NCI-H2107 (cell line): ENCODE measurements around the gene ARL4D.

Source experiments
- DNase-seq: peaks from one replicate; lab custom pipeline; 2025; lab: John Stamatoyannopoulos, UW

The ARL4D gene

DNA sequence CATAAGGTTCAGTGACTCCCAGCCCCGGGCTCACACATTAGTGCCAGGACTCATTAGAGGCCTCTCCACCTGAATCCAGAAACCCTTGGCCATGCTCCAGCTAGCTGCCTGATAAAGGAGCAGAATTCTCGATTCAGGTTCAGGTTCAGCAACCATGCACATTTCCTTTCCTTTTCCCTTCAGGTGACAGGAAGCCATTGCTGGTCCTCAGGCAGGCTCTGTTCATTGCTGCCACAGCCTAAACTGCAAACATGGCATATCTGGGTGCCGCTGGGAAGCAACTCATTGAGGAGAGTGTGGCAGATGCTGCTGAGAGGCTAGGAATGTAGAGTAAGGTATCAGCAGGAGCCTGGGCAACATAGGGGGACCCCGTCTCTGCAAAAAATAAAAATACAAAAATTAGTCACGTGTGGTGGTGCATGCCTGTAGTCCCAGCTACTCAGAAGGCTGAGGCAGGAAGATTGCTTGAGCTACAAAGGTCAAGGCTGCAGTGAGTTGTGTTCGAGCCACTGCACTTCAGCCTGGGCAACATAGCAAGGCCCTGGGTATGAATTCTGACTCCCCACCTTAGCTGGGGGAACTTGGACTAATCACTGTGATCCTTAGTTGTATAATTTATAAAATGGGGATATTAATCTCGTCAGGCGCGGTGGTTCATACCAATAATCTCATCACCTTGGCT lies 28.7 kb downstream of the ARL4D start:
- DNase-seq: no peak

DNA sequence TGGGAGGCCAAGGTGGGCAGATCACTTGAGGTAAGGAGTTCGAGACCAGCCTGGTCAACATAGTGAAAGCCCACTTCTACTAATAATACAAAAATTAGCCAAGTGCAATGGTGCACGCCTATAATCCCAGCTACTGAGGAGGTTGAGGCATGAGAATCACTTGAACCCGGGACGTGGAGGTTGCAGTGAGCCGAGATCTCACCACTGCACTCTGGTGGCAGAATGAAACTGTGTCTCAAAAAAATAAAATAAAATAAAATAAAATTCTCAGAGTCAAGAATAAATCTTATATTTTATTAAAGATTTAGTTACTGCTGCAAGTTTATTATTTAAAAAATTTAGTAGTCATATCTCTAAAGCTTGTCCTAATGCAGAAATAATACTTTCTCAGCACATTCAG lies 29.7 kb downstream of the ARL4D start:
- no peak for DNase-seq

DNA sequence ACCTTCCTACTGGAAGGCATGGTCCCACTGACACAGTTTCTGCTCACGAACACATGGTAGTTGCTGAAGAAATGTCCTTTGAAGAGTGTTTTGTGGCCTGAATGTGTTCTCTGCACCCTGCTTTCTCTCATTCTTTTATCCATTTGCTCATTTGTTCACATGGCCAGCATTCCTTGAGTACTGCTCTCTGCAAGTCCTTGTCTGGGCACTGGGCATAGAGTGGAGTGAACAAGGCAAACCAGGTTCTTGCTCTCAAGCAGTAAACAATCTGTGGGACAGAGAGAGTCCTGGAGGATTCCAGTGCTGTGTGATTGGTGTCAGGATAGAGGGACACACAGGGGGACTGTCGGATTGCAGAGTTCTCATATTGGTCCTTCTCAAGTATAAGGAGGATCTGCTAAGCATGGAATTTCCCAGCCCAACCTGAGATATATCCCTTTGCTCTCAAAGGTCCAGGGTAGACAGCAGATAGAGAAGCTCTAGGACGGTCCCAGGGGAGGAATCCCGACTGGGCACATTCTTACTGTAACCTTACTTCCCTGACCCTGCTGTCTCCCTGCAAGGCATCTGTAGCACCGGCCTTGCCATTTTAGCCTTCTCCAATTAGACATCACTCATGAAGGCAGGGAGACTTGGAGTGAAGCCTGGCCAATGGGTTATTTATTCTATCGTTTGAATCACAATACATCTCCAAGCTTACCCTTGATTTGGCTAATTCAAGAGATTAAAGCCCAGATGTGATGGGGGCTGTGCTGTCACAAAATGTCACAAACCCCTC lies 32.3 kb downstream of the ARL4D start:
- DNase-seq: no peak

DNA sequence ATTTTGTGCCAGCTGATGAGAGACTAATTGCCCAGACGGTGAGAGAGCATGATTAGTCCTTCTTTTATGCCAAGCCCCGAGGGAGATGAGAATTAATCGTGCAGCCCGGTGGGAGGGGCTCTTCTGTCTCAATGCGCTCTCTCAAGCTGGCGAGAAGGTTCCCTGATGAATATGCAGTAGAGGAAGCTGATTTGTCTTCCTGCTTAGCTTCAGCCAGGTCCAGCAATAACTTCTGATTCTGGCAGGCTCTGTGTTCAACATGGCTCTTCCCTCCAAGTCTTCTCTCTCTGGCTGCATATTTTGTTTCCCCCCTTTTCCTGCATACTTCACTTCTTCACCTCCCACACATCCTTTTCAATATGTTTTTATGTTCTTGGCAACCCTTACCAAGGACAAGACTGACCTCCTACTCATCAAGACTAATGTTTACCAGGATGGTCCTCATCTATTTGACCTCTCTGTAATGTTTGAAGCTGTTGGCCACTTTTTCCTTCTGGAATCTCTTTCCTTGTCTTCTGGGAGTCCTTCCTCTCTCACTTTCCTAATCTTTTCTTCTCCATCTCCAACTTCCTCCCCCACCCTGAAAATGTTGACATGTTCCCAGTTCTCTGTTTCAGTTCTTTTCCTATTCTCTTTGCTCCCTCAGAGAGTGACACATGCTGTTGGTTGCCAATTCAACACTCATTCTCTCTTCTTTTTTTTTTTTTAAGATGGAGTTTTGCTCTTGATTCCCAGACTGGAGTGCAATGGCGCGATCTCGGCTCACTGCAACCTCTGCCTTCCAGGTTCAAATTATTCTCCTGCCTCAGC lies 33.1 kb downstream of the ARL4D start:
- no peak for DNase-seq

DNA sequence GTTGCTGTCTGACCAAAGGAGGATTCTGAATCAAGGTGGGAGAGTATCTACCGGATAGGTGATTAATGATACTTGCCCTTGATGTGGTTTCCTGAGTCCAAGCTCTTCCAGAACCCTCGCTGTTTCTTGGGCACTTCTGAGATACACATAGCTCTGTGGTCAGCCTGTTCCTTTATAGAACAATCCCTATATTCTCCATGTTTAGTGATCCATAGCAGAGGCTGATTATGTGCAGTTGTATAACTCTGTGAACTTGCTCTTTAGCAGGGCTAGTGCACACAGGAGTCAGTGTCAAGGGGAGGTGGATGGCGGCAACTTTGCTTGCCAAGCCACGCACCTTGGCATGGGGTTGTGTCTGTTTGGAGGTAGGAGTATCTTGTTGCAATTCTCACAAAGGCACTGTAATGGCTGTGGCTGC lies 36.1 kb downstream of the ARL4D start:
- DNase-seq: no peak

DNA sequence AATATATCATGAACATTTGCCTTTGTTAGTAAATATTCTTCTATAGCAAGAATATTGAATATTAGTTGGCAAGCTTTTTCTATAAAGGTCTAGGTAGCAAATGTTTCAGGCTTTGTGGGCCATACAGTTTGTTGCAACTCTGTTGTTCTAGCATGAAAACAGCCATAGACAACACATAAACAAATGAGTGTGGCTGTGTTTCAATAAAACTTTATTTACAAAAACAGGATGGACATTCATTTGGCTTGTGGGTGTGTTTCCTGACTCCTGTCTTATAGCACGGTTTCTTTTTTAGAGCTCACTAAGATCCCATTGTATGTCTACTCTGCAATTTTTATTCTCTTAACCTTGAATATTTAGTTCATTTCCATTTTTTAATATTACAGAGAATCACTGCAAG lies 39.0 kb downstream of the ARL4D start:
- no peak for DNase-seq

DNA sequence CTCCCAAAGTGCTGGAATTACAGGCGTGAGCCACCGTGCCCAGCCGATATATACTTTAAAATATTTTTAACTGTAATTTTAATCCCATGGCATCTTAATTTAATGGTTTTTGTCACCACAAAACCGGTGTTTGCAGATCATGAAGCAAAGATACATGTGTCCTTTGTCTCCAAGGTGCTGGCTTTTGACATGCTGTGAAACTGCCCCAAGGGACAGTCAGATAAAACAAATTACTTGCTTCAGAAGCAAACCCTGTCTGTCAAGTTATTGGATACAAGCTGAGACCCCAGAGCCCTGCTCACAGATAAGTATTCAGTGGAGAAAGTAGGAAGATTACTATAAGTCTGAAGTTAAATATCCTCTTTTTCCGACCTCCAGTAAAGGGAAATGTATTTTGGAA lies 39.8 kb downstream of the ARL4D start:
- DNase-seq: no peak

DNA sequence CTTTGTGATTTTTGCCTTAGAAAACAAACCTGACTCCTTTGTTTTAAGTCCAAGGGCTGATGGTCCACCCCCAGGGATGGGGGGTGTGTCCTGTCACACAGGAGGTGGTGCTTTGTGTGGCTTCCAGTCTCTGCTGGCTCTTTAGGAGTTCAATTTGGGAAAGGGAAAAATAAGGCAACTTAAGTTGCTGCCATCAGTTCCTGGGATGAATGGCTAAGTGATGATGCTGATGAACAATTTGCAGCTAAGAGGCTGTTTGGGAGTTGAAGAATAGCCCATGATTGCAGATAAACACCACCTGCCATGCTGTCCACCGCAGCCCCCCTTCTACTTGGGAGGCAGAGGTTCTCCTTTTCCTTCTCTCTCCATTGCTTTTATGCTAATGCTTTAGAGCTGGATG lies 40.2 kb downstream of the ARL4D start:
- DNase-seq: no peak

DNA sequence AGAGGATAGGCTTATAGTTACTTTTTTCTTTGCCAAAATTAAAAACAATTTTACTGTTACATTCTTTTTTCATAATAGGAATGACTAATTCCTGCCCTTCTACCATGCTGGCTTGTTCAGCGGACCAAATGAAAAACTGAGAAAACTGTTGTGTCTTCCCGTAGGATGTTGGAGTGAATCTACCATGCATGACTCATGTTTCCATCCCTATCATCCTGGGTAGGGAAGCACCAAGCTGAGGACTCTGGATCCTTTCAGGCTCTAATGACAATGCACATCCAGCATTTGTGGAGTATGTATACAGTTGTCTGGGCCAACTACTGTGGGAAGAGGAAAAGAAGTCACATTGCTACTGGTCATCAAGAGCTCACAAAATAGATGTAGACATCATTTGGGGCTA lies 43.9 kb downstream of the ARL4D start:
- DNase-seq: no peak

DNA sequence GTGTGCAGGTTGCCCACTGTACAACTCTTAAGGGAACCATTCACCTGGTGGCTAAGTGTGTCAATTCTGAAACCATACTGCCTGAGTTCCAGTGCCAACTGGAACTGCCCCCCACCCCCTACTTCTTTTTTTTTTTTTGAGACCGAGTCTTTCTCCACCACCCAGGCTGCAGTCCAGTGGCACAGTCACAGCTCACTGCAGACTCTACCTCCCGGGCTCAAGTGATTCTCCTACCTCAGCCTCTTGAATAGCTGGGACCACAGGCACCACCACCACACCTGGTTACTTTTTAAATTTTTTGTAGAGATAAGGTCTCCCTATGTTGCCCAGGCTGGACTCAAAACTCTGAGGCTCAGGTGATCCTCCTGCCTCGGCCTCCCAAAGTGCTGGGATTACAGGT lies 44.6 kb downstream of the ARL4D start:
- DNase-seq: no peak

DNA sequence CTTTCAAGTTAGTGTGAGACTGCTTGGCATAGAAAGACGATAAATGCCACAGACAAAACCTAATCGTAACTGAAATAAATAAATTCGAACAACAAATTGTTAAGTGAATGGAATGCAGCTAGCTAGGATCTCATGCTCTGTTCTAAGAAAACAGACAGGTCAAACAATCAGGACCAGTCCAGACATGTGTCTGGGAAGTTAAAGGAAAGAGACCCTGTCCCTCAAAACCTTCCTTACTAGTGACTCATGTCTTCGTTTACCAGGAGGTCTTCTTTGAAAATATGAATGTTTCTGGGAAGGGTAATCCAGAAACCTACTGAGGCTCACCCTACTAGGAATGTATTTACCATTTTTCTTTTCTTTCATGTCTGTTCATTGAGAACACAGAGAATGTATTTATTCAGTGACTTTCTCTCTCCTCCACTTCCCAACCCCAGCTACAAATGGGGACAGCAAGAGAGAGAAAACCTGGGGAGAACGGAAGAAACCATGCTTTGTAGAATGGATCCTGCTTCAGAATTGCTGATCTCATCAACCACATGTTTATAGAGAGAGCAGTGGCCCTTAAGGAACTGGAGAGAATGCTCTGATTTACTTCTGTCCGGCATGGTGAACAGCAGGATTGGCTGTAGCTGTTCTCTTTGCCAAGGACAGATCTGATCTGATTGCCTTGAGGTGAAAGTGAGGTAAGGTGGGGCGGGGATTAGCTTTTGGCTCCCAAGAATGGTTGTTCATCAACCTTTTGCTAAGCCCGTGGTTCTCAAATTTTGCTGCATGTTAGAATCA lies 45.6 kb downstream of the ARL4D start:
- DNase-seq: no peak

DNA sequence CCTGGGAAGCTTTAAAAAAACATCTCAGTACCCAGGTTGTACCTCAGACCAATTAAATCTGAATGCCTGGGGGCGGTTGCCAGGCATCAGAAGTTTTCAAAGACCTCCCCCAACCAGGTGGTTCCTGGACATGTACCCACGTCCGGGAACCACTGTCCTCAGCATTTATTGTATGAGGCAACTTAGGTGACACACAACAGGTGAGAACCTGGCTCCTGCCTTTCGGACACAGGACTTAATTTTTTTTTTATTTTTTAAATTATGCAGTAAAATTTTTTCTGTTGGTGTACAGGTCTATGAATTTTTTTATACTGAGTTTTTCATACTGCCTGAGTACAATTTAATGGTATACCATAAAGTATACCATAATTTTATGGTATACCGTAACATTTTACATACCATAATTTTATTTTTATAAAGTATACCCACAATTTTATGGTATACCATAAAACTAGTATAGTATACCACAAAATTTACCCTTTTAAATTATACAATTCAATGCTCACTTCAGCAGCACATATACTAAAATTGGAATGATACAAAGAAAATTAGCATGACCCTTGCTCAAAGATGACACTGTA lies 46.3 kb downstream of the ARL4D start:
- no peak for DNase-seq

DNA sequence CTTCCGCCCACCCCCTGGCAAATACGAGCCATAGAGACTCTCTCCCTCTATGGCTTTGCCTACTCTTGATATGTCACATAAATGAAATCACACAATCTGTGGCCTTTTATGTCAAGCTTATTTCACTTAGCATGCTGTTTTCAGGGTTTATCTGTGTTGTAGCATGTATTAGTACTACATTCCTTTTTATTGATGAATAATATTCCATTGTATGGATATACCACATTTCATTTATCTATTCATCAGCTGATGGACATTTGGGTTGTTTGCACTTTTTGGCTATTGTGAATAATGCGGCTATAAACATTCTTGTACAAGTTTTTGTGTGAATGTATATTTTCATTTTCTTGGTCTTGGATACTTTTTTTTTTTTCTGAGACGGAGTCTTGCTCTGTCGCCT lies 48.0 kb downstream of the ARL4D start:
- no peak for DNase-seq

DNA sequence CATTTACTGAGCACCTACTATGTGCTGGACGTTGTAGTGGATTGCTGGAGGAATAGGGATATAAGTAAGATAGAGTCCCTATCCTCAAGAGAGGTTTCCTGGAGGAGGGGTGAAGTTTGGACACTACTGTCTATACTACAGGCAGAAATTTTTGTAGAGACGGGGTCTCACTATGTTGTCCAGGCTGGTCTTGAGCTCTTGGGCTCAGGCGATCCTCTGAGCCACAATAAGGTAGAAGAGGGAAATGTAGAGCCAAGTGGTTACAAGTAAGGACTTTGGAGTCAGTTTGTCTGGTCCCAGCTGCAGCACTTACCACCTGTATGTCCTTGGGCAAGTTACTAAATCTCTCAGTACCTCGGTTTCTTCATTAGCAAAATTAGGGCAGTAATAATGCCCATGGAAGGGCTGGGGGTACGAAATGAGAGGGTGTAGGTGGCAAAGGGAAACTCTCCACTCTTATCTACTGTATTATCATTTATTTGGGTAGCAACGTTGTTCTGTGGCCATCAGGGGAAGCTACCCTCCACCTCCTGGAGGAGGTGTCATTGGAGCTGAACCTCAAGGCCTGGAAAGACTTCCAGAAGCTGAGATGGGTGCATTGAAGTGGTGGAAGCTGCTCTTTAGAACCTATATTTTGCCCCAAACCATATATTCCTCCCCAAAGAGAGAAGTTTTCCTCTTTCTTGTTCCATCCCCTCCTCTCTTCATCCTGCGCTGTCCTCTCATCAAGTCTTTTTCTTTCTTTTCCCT lies 50.1 kb downstream of the ARL4D start:
- DNase-seq: no peak

DNA sequence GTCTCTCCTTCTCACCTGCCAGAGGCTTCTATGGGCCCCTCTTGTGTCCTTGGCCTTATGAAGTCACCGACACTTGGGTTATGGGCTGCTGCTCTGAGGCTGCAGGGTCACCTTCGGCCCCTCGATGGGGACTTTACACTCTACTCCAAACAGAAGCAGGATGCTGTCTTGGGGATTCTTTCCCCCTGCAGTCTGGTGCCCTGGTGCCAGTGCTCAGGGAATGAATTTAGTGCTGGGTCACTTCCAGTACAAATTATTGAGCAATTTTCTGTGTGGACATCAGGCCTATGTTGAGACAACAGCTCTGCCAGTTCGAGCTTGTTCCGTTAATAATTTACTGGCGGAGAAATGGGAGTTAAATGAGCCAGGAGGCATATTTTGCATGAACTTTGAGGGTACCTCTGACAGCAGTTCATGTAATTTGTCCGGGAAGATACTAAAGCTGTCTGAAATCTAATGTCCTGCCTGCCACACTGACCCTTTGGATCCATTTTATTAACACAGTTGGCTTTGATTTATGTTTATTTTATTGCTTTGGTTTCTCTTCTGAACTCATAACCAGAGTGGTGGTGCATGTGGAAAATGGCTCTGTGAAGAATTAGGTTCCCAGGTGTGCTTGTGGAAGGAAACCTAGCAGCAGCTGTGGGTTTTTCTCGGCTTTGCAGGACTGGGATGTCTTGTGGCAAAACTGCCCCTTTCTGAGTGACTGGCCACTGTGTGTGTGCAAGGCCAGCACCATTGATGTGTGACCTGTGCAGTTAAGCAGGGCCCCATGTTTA lies 50.9 kb downstream of the ARL4D start:
- DNase-seq: no peak
